IMR-90 (cell line): ENCODE data around the gene NCLN. TPM values are rescaled to one million over a fixed set of nuclear protein-coding genes. Genes with fewer than 3 reads are reported as not detected.

Source experiments
- ATAC-seq: fragments of 200-7000 bp; cut with Tn5 transposase; 2 replicates; pipeline ENCODE4 v1.9.1; 2020; ENCODE audit warnings: low read depth, mild to moderate bottlenecking, moderate library complexity
- BruUV-seq: library from RNA; stranded (reverse); fragments of 400-500 nt; replicated peaks from 2 replicates; lab custom pipeline; 2021; lab: Mats Ljungman, UMichigan
- CTCF ChIA-PET: fragments of 300-600 bp; formaldehyde crosslinking; extraction: SDS; loops from one replicate; lab custom pipeline; 2021; ENCODE audit warnings: antibody characterized with exemption; lab: Yijun Ruan, JAX
- POLR2A ChIA-PET: fragments of 300-600 bp; sonication (Branson Sonifier 250); formaldehyde crosslinking; loops from one replicate; lab custom pipeline; 2022; ENCODE audit warnings: antibody characterized with exemption; ENCODE audit not compliant: unreplicated experiment; lab: Charles Lee
- DNase-seq: peaks from one replicate; pipeline ENCODE4 v3.0.0; 2013
- H2AFZ ChIP-seq: replicated peaks from 2 replicates; pipeline ENCODE3; 2013; ENCODE audit warnings: low read length, mild to moderate bottlenecking; ENCODE audit not compliant: poor library complexity
- H2AK5ac ChIP-seq: 2 replicates; pipeline ENCODE4 v1.6.1; 2013; ENCODE audit warnings: low read depth, low read length, inconsistent platforms
- H2AK9ac ChIP-seq: replicated peaks from 2 replicates; pipeline ENCODE3; 2013; ENCODE audit warnings: mild to moderate bottlenecking, low read depth, low read length, moderate library complexity; ENCODE audit not compliant: poor library complexity
- H2BK120ac ChIP-seq: 2 replicates; pipeline ENCODE4 v1.6.1; 2013; ENCODE audit warnings: low read depth, low read length, inconsistent platforms
- H2BK15ac ChIP-seq: 3 replicates; pipeline ENCODE4 v1.6.1; 2013; ENCODE audit warnings: low read depth, low read length, inconsistent platforms
- H2BK20ac ChIP-seq: 2 replicates; pipeline ENCODE4 v1.6.1; 2013; ENCODE audit warnings: low read depth, mild to moderate bottlenecking, inconsistent platforms, low read length, moderate library complexity
- H2BK5ac ChIP-seq: 2 replicates; pipeline ENCODE4 v1.6.1; 2013; ENCODE audit warnings: mild to moderate bottlenecking, low read depth, low read length, inconsistent platforms; ENCODE audit not compliant: poor library complexity, severe bottlenecking
- H3K14ac ChIP-seq: replicated peaks from 2 replicates; pipeline ENCODE4 v1.6.1; 2013; ENCODE audit warnings: low read depth, low read length, inconsistent platforms
- H3K18ac ChIP-seq: 2 replicates; pipeline ENCODE4 v1.6.1; 2013; ENCODE audit warnings: low read depth, low read length, control low read depth
- H3K23ac ChIP-seq: 2 replicates; pipeline ENCODE4 v1.6.1; 2013; ENCODE audit warnings: low read depth, low read length, inconsistent platforms
- H3K27ac ChIP-seq: 2 replicates; pipeline ENCODE4 v1.5.1; 2013; ENCODE audit warnings: mild to moderate bottlenecking, control low read depth, low read length; ENCODE audit not compliant: insufficient read depth
- H3K27me3 ChIP-seq: 2 replicates; pipeline ENCODE4 v1.6.1; 2013; ENCODE audit warnings: low read length; ENCODE audit not compliant: control insufficient read depth, insufficient read depth
- H3K36me3 ChIP-seq: 2 replicates; pipeline ENCODE4 v1.6.1; 2013; ENCODE audit warnings: low read length, mixed read lengths; ENCODE audit not compliant: control insufficient read depth, insufficient read depth
- H3K4ac ChIP-seq: 2 replicates; pipeline ENCODE4 v1.6.1; 2013; ENCODE audit warnings: low read depth, low read length, inconsistent platforms
- H3K4me1 ChIP-seq: 2 replicates; pipeline ENCODE4 v1.6.1; 2013; ENCODE audit warnings: low read length, mixed read lengths; ENCODE audit not compliant: control insufficient read depth, insufficient read depth
- H3K4me2 ChIP-seq: 2 replicates; pipeline ENCODE4 v1.6.1; 2013; ENCODE audit warnings: low read depth, mild to moderate bottlenecking, control low read depth, low read length, moderate library complexity
- H3K4me3 ChIP-seq: 2 replicates; pipeline ENCODE4 v1.5.1; 2013; ENCODE audit warnings: low read depth, mild to moderate bottlenecking, control low read depth, low read length, moderate library complexity; ENCODE audit not compliant: insufficient read depth
- H3K56ac ChIP-seq: 2 replicates; pipeline ENCODE4 v1.6.1; 2013; ENCODE audit warnings: low read length, inconsistent platforms; ENCODE audit not compliant: insufficient read depth; ENCODE audit errors: extremely low read depth
- H3K79me1 ChIP-seq, 2 experiments: 2 replicates each; pipeline ENCODE4 v1.6.1; 2013; ENCODE audit warnings: low read length in 2 of 2, inconsistent platforms in 1 of 2, low read depth in 1 of 2
- H3K9ac ChIP-seq: 2 replicates; pipeline ENCODE4 v1.6.1; 2013; ENCODE audit warnings: low read depth, low read length, control low read depth
- H3K9me1 ChIP-seq: 2 replicates; pipeline ENCODE4 v1.6.1; 2013; ENCODE audit warnings: low read length, inconsistent platforms; ENCODE audit not compliant: insufficient read depth
- H3K9me3 ChIP-seq: 2 replicates; pipeline ENCODE4 v1.6.1; 2013; ENCODE audit warnings: low read length; ENCODE audit not compliant: control insufficient read depth, insufficient read depth
- H4K20me1 ChIP-seq: 2 replicates; pipeline ENCODE4 v1.6.1; 2013; ENCODE audit warnings: low read length, inconsistent platforms; ENCODE audit not compliant: insufficient read depth
- H4K5ac ChIP-seq: 2 replicates; pipeline ENCODE4 v1.6.1; 2013; ENCODE audit warnings: mild to moderate bottlenecking, low read depth, low read length, control low read depth
- H4K8ac ChIP-seq, 2 experiments: 2 replicates each; pipeline ENCODE4 v1.6.1; 2013; ENCODE audit warnings: low read depth in 2 of 2, low read length in 2 of 2, control low read depth in 1 of 2, inconsistent platforms in 1 of 2
- H4K91ac ChIP-seq: 2 replicates; pipeline ENCODE4 v1.6.1; 2013; ENCODE audit warnings: low read depth, low read length, inconsistent platforms; ENCODE audit not compliant: insufficient read depth
- BHLHE40 ChIP-seq: fragments of 150-350 bp; IDR thresholded peaks from 2 replicates; pipeline ENCODE4 v1.6.1; 2016; ENCODE audit warnings: mild to moderate bottlenecking, low read depth, low read length
- CEBPB ChIP-seq: IDR thresholded peaks from 2 replicates; pipeline ENCODE4 v1.6.1; 2012; ENCODE audit warnings: low read depth, low read length, improper control_type of control experiment
- CHD1 ChIP-seq: IDR thresholded peaks from 2 replicates; pipeline ENCODE4 v1.6.1; 2012; ENCODE audit warnings: low read depth, low read length, improper control_type of control experiment
- CTCF ChIP-seq: conservative IDR thresholded peaks from 2 replicates; pipeline ENCODE4 v1.5.1; 2012; ENCODE audit warnings: mild to moderate bottlenecking, low read depth, low read length, improper control_type of control experiment
- ELK1 ChIP-seq: fragments of 150-350 bp; IDR thresholded peaks from 2 replicates; pipeline ENCODE4 v1.6.1; 2016; ENCODE audit warnings: low read depth, mild to moderate bottlenecking, low read length, moderate library complexity, borderline replicate concordance
- FOS ChIP-seq: fragments of 150-350 bp; IDR thresholded peaks from 2 replicates; pipeline ENCODE4 v1.6.1; 2016; ENCODE audit warnings: low read depth, low read length
- MAFK ChIP-seq: IDR thresholded peaks from 2 replicates; pipeline ENCODE4 v1.6.1; 2012; ENCODE audit warnings: low read depth, low read length, improper control_type of control experiment
- MXI1 ChIP-seq: IDR thresholded peaks from 2 replicates; pipeline ENCODE4 v1.6.1; 2012; ENCODE audit warnings: low read depth, mild to moderate bottlenecking, low read length, moderate library complexity, borderline replicate concordance
- POLR2A ChIP-seq: IDR thresholded peaks from 2 replicates; pipeline ENCODE4 v1.6.1; 2012; ENCODE audit warnings: mild to moderate bottlenecking, low read depth, low read length
- RAD21 ChIP-seq: IDR thresholded peaks from 2 replicates; pipeline ENCODE4 v1.6.1; 2012; ENCODE audit warnings: low read length, improper control_type of control experiment
- RCOR1 ChIP-seq: IDR thresholded peaks from 2 replicates; pipeline ENCODE4 v1.6.1; 2012; ENCODE audit warnings: mild to moderate bottlenecking, low read length, improper control_type of control experiment; ENCODE audit not compliant: insufficient replicate concordance
- RFX5 ChIP-seq: IDR thresholded peaks from 2 replicates; pipeline ENCODE4 v1.8.0; 2012; ENCODE audit warnings: low read depth, mild to moderate bottlenecking, low read length, moderate library complexity
- SMC3 ChIP-seq: fragments of 150-350 bp; IDR thresholded peaks from 2 replicates; pipeline ENCODE4 v1.6.1; 2016; ENCODE audit warnings: low read depth, mild to moderate bottlenecking, antibody characterized with exemption, low read length, moderate library complexity
- USF2 ChIP-seq: fragments of 150-350 bp; IDR thresholded peaks from 2 replicates; pipeline ENCODE4 v1.6.1; 2017; ENCODE audit warnings: mild to moderate bottlenecking, antibody characterized with exemption, low read length, low read depth
- WGBS, 2 experiments: methylation state at CpG; one replicate each; pipeline versions ENCODE4 v1.1.5 to v1.1.7; 2013; ENCODE audit warnings: missing lambda C conversion rate in 2 of 2; ENCODE audit not compliant: insufficient read length in 1 of 2; ENCODE audit errors: extremely low coverage in 2 of 2; 5-methylcytosine and 5-hydroxymethylcytosine counted together
- dilution Hi-C: fragments of 300-500 bp; cut with HindIII; formaldehyde crosslinking; loops from one replicate; pipeline ENCODE4 v1.14.3; 2018; ENCODE audit warnings: low sequenced_read_pairs; ENCODE audit not compliant: unreplicated experiment
- in situ Hi-C: fragments of 300-500 bp; cut with MboI; formaldehyde crosslinking; loops from 3 replicates; pipeline ENCODE4 v1.14.3; 2019; ENCODE audit warnings: low sequenced_read_pairs, inconsistent platforms, mixed read lengths
- intact Hi-C: fragments of 100-400 bp; cut with micrococcal nuclease; formaldehyde crosslinking; loops from 2 replicates; pipeline ENCODE4 v1.10.0; 2022
- polyA plus RNA-seq, 3 experiments: library from polyadenylated mRNA; depleted of rRNA; stranded (reverse); fragments of >200 nt; gene quantifications; 2 replicates each; pipeline ENCODE4 v1.2.3, GENCODE V29; 2012; ENCODE audit warnings: low replicate concordance in 1 of 3
- total RNA-seq: library from RNA; depleted of rRNA; stranded (reverse); fragments of >200 nt; gene quantifications from 2 replicates; pipeline ENCODE4 v1.2.3, GENCODE V29; 2012

Gene NCLN
- total and polyA plus RNA-seq, 2 of the 4 experiments (the other 2 are of a cell fraction) = 32.8 to 90.8 TPM

GRCh38 chr19:3192228-3192635 is 6.5 kb downstream of the NCLN start:
- intact Hi-C loops (no loop called here), in situ Hi-C loops (no loop called here), dilution Hi-C loops (no loop called here)
- no peak overlapping the region for H3K14ac ChIP-seq
- H2BK15ac ChIP-seq = no peak overlapping the region
- peaks cover 20% of the 10 kb centered on the region for H3K36me3 ChIP-seq
- H3K4me1 ChIP-seq = peaks cover 3% of the 10 kb centered on the region
- no peak overlapping the region for H3K27ac ChIP-seq
- H3K56ac ChIP-seq = no peak overlapping the region
- TF ChIP-seq RAD21 = no peak
- TF ChIP-seq CHD1 = no peak
- no peak for TF ChIP-seq FOS
- TF ChIP-seq CTCF = no peak
- TF ChIP-seq MXI1 = no peak
- TF ChIP-seq SMC3 = no peak
- TF ChIP-seq USF2 = no peak
- TF ChIP-seq BHLHE40 = no peak
- TF ChIP-seq POLR2A = no peak
- TF ChIP-seq RCOR1 = no peak
- no peak for TF ChIP-seq ELK1
- TF ChIP-seq RFX5 = no peak
- no peak for TF ChIP-seq CEBPB
- no peak for TF ChIP-seq MAFK
- ChIA-PET POLR2A (no interaction called here), CTCF (no interaction called here)
- H2BK120ac ChIP-seq = no peak overlapping the region
- H3K23ac ChIP-seq = no peak overlapping the region
- H3K4me3 ChIP-seq = no peak overlapping the region
- H4K5ac ChIP-seq = no peak overlapping the region
- H3K4ac ChIP-seq = no peak overlapping the region
- 96% methylated on average over 21 of the region's 32 CpGs; no CpG with 5 or more reads in 1 of the 2 experiments for WGBS, 2 experiments
- no peaks in the 10 kb centered on the region for H3K9me3 ChIP-seq
- H4K91ac ChIP-seq = no peak overlapping the region
- no peak overlapping the region for H3K9ac ChIP-seq
- H2AK5ac ChIP-seq = no peak overlapping the region
- H3K79me1 ChIP-seq = peaks cover 5 to 57% of the 10 kb centered on the region in 2 experiments; a peak in 2 of 4 replicates
- H2AFZ ChIP-seq = no peak overlapping the region
- H3K18ac ChIP-seq = no peak overlapping the region
- ATAC-seq (no peak), DNase-seq (no peak)
- H3K9me1 ChIP-seq = no peaks in the 10 kb centered on the region
- H4K8ac ChIP-seq = no peak overlapping the region
- H3K4me2 ChIP-seq = no peak overlapping the region
- no peak overlapping the region for H2BK20ac ChIP-seq
- H2BK5ac ChIP-seq = no peak overlapping the region
- no TSS peak for BruUV-seq
- no peaks in the 10 kb centered on the region for H3K27me3 ChIP-seq
- H2AK9ac ChIP-seq = no peak overlapping the region
- H4K20me1 ChIP-seq = peaks cover 46% of the 10 kb centered on the region
